ENCODE data around the gene GLB1L3.
A peak's percentile ranks its signal among the peaks of the same experiment; 100 is the strongest.
"Not testable (repeated sequence)": the region's sequence is repeated elsewhere in the genome, so short reads cannot be mapped to it uniquely, and the experiment has no call there.

GLB1L3 gene

DNA sequence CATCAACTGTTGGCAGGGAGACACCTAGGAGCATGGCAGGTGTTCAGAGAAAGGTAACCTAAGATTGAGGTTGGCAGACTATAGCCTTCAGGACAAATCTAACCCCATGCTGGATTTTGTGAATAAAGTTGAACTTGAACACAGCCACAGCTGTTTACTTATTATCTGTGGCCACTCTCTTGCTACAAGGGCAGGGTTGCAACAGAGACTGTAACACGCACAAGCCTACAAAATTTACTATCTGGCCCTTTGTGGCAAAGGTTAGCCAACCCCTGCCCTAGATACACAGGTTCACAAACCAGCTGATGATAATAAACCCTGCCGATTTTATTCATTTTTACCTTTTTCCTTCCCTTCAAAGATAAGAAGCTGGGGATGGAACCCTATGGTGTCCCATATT is 25.5 kb upstream of the GLB1L3 start:
- no peak for DNase-seq (ENCODE audit: low spot score)

- DNase-seq (ENCODE audit: low spot score), result peak; percentile 64
These were observed 23.6 kb upstream of the GLB1L3 start for GRCh38 chr11:134252346-134253187.

DNA sequence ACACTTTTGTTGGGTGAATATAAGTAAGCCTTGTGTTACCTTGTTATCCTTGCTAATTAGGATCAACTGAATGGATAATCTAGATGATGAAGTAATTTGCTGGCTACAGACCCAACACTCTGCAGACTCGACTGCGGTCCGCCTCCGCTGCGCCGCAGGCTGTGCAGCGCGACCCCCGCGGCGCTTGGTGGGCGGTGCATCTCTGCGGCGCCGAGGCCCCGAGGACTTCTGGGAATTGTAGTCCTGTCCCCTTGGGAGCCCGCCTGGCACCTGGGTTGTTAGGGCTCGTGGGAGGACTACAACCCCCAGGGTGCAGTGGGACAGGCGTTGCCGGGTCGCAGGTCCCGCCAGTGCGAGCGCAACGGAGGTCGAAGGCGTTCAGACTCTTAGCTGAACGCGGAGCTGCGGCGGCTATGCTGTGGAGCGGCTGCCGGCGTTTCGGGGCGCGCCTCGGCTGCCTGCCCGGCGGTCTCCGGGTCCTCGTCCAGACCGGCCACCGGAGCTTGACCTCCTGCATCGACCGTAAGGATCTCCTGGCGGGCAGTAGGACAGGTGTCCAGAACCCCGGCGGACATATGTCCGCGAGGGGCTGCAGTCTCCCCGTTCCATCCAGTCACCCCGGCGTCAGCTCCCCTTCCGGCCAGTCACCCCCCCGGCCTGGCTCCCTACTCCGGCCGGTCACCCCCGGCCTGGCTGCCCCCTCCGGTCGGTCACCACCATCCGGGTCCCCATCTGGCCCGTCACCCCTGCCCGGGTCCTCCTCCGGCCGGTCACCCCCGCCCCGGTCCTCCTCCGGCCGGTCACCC is 22.8 kb upstream of the GLB1L3 start, which contains the start of the genes ACAD8 and THYN1:
ACAD8 (plus strand) TSS at position 381 of the 806 bp plus-strand sequence; CDS start at position 414, 33 bp downstream.
THYN1 (minus strand) TSS at position 165 of the 806 bp plus-strand sequence. CDS start 470 bp downstream, outside the sequence.
- peak; percentile 97 for DNase-seq (ENCODE audit: low spot score)

GRCh38 chr11:134254433-134255183 is 21.6 kb upstream of the GLB1L3 start:
- no peak for DNase-seq (ENCODE audit: low spot score)

DNA sequence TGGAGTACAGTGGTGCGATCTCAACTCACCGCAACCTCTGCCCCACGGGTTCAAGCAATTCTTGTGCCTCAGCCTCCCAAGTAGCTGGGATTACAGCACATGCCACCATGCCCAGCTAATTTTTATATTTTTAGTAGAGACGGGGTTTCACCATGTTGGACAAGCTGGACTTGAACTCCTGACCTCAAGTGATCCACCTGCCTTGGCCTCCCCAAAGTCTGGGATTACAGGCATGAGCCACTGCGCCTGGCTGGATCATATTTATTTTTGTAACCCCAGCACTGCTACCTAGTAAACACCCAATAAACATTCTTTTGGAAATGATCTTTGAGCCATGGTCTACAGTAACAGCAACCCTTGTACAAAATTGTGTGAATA is 21.0 kb upstream of the GLB1L3 start:
- not testable (repeated sequence) for DNase-seq (ENCODE audit: low spot score)

- DNase-seq (ENCODE audit: low spot score), result no peak
These were observed 19.1 kb upstream of the GLB1L3 start for GRCh38 chr11:134257101-134257500.

DNA sequence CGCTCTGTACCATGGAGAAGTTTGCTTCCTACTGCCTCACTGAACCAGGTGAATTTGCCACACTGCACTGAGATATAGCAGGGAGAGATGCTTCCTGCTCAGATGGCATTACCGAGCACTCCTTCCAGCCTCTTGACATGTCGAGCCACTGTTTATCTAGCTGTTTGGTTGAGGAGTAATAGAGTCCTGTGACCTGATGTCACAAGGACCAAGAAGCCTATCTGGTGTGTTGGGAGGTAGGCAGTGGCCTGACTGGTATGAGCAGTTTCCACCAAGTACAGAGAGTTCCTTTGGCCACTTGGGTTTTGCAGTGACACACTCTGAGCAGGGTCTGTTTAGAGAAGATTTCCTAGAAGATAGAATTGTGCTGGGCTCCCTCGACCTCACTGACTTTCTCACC is 17.6 kb upstream of the GLB1L3 start:
- no peak for DNase-seq (ENCODE audit: low spot score)

- DNase-seq (ENCODE audit: low spot score), result no peak
These were observed 15.7 kb upstream of the GLB1L3 start for GRCh38 chr11:134260503-134260902.

DNA sequence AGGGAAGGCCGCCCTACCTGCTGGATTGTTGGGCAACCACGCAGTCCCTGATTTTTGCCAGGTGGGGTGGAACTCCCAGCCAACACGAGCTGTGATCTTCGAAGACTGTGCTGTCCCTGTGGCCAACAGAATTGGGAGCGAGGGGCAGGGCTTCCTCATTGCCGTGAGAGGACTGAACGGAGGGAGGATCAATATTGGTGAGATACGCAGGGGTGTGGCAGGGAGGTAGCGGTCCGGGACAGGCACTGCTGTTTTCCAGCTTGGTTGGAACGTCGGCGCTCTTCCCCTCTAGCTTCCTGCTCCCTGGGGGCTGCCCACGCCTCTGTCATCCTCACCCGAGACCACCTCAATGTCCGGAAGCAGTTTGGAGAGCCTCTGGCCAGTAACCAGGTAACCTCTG is 15.2 kb upstream of the GLB1L3 start:
- DNase-seq (ENCODE audit: low spot score), result no peak

GRCh38 chr11:134261626-134262488 is 14.3 kb upstream of the GLB1L3 start:
- DNase-seq (ENCODE audit: low spot score), result no peak

- no peak for DNase-seq (ENCODE audit: low spot score)
These were observed 11.0 kb upstream of the GLB1L3 start for GRCh38 chr11:134264966-134265764.

- peak; percentile 33 for DNase-seq (ENCODE audit: low spot score)
These were observed 9.7 kb upstream of the GLB1L3 start for GRCh38 chr11:134266440-134266839.

GRCh38 chr11:134266841-134267251 is 9.3 kb upstream of the GLB1L3 start:
- peak; percentile 85 for DNase-seq (ENCODE audit: low spot score)

DNA sequence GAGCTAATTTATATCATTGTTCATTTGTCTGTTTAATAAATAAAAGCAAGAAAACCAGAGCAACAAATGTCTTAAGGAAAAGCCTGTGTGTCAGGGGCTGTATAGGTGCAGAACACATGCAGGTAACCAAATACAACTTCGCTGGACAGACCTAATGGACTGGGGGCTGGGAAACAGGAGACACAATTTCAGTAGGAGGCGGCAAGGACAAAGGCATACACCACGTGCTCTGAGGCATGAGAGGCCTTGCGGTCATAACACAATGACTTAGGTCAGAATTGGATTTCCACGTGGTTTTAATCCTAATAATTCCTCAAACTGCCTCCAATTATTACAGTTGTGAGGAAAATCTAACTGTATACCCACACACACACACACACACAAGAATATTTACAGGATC is 8.7 kb upstream of the GLB1L3 start:
- no peak for DNase-seq (ENCODE audit: low spot score)

DNA sequence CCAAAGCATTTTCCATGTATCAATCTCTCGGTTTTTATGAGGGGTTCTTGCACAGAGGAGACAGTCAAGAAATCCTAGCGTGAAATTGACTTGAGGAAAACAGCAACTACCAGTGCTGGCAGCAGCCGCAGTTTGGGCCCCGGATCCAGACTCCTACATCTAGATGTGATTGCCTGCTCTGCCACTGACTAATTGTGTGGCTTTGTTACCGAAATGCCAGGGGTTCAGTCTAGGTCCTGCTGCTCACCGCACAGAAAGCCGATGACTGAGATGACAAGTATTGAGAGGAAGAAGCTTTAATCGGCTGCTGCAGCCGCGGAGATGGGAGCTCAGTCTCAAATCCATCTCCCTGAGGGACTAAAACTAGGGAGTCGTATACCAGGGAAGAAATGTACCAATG is 8.2 kb upstream of the GLB1L3 start:
- no peak for DNase-seq (ENCODE audit: low spot score)

GRCh38 chr11:134270250-134270714 is 5.9 kb upstream of the GLB1L3 start:
- peak; percentile 70 for DNase-seq (ENCODE audit: low spot score)

GRCh38 chr11:134271978-134272377 is 4.2 kb upstream of the GLB1L3 start:
- no peak for DNase-seq (ENCODE audit: low spot score)

DNA sequence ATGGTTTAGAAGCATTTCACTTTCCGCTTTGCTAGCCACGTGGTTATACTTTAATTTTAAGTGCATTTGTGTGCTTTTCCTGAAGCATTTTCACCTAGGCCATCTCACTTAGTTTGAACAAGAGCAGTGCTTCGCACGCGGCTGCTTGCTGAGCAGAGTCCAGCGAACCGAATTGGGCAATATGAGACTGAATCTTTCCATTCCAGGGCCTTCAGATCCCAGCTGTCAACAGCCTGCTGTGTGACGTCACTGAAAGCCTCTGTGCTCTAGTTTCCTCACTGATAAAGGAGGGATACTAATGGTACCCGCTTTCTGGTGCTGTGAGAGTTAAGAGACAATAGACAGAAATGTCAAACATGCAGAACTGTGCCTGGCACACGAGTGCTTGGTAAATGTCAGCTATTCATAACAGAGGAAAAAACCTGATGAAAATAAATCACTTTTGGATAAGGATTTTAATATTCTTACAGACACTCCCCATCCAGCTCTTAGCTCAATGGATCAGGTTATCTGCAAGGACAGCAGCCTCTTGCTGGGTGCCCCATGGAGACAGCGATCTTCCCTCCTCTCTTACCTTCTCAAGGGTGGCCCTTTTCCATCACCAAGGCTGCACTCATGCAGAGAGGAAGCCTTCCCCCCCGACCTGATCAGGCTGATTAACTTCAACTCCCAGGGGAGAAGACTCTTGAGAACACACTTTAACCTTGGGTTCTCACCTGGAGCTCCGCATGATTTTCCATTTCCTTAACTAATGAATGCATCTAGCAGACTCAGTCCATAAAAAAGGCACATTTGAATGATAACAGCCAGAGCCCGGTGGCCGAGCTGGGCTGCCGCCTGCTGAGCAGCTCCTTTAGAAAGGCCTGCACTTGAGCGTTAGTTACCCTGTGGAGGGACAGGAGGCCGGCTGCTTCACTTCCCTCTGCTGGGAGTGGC is 3.5 kb upstream of the GLB1L3 start:
- no peak for DNase-seq (ENCODE audit: low spot score)

GRCh38 chr11:134273317-134273712 is 2.9 kb upstream of the GLB1L3 start:
- DNase-seq (ENCODE audit: low spot score), result no peak

Data from SW480 (cell line).